ENCODE data around the gene ARHGAP30.
"Not testable (repeated sequence)": the region's sequence is repeated elsewhere in the genome, so short reads cannot be mapped to it uniquely, and the experiment has no call there.

The ARHGAP30 gene

DNA sequence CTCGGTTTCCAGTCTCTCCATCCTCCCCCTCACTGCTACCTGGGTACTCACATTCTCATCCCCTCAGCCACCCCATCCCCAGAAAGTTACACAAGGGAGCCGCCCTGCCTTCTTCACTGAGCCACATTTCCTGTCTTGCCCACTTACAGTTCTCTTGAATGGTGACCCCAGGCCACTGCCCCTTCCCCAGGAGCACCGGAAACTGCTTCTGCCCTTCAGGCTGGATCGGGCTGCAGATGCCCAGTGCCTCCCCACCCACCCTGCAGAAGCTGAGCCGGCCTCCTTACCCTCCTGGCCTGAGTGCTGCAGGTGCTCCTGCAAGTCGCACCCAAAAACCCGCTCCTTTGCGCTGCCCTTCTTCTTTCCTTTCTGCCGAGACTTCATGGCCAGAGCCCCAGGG is 450 bp downstream of the ARHGAP30 start:
- DNase-seq, result no peak

- no peak for DNase-seq
These were observed 1.1 kb downstream of the ARHGAP30 start for GRCh38 chr1:161068306-161069234.

GRCh38 chr1:161066694-161067093 is 3.0 kb downstream of the ARHGAP30 start:
- no peak for DNase-seq

DNA sequence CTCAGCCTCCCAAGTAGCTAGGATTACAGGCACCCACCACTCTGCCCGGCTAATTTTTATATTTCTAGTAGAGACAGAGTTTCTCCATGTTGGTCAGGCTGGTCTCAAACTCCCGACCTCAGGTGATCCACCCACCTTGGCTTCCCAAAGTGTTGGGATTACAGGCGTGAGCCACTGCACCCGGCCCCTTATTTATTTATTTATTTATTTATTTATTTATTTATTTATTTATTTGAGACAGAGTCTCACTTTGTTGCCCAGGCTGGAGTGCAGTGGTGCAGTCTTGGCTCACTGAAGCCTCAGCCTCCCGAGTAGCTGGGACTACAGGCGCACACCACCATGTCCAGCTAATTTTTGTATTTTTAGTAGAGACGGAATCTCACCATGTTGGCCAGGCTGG is 4.0 kb downstream of the ARHGAP30 start:
- not testable (repeated sequence) for DNase-seq

GRCh38 chr1:161063936-161064335 is 5.8 kb downstream of the ARHGAP30 start:
- DNase-seq, result not testable (repeated sequence)

- DNase-seq, result no peak
These were observed 8.3 kb downstream of the ARHGAP30 start for GRCh38 chr1:161061419-161061818.

DNA sequence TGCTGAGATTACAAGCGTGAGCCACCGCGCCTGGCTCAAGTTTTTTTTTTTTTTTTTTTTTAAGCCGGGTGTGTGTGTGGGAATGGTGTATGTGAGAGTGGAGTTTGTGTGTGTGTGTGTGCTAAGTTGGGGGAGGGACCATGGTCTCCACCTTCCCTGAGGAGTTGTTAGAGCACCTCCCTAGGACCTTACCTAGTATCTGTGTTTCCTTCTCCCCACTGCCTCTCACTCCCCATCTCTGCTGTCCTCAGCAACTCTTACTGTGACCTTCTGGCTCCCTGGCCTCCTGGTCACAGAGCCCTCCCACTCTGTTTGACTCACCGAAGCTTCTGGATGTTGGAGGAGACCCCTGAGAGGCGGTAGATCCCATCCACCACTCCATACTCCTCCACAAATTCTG is 10.4 kb downstream of the ARHGAP30 start:
- no peak for DNase-seq

DNA sequence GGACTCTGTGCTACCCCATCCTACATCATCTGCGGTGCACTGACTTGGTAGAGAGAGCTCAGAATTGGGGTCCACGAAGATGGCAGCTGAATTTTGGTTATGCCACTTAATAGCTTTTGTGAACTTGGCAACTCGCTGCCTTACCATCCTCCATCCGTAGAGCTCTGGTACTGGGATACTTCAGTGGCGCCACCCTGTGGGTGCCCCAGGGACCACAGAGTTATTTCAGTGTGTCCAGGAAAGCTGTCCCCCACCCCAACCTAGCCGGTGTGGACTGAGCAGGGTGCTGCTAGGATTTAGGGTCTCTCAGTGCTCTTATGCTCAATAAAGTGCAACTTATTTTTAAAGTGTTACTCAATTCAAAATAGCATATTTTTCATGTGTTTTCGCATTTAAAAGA is 14.9 kb downstream of the ARHGAP30 start:
- DNase-seq, result no peak

GRCh38 chr1:161054232-161054631 is 15.5 kb downstream of the ARHGAP30 start:
- no peak for DNase-seq

DNA sequence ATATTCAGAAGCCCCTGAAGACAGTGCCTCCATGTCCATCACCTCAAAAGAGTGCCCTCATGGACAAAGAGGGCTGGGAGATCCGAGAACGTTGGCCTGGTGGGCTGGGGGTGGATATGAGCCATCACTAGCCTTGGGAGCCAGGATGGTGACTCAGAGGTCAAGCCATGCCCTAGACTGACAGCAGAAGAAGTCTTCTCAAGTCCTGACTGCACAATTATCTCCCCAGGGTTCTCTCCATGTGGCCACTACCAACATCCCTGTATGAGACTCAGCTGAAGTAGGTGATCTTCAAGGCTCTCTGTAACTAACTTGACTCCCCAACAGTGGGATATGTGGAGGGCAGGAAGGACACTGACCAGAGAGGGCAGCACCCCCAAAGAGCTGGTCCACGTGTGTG is 16.8 kb downstream of the ARHGAP30 start:
- DNase-seq, result no peak

DNA sequence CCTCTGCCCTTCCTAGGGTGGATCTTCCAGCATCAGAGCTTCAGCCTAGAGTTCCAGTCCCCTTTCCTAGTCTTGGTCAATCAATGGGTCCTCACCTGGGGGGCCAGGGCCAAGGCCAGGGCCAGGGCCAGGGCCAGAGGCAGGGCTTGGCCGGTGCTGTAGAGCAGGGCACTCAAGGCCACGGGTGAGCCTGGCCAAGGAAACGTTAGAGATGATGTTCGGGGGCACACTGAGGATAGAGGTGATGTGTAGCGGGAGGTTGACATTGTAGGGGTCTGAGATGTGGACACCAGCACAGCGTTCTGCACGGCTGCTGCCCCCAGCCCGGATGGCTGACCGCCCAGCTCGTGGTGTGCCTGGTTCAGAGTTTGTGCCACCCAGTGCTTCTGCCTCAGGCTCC is 18.5 kb downstream of the ARHGAP30 start:
- no peak for DNase-seq

GRCh38 chr1:161048949-161049722 is 20.6 kb downstream of the ARHGAP30 start:
- DNase-seq, result no peak

GRCh38 chr1:161047436-161048420 is 22.0 kb downstream of the ARHGAP30 start:
- no peak for DNase-seq

DNA sequence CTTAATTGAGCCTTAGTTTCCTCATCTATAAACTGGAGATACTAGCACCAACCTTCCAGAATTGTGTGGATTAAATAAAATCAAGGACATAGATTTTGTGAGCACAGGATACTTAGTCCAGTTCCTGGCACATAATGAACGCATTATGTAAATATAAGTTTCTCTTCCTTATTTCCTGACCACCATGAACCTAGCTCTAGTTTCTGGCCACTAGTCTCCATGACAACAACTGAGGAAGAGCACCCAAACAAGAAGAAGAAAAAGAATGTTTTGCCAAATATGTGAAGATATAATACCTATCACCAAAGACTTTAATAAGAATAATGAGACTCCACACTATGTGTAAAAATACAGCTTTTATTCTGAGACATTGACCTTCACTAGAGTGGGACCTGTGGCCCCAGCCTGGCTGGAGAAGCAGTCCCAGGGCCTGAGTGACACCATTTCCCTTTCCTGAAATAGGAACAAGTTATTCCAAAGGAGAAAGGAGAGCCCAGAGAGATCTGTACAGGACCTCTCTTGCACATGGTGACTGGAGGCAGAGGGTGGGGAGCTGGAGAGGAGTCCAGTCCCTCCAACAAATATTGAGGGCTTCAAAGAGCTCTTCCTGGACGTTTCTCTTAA is 23.0 kb downstream of the ARHGAP30 start:
- DNase-seq, result no peak

DNA sequence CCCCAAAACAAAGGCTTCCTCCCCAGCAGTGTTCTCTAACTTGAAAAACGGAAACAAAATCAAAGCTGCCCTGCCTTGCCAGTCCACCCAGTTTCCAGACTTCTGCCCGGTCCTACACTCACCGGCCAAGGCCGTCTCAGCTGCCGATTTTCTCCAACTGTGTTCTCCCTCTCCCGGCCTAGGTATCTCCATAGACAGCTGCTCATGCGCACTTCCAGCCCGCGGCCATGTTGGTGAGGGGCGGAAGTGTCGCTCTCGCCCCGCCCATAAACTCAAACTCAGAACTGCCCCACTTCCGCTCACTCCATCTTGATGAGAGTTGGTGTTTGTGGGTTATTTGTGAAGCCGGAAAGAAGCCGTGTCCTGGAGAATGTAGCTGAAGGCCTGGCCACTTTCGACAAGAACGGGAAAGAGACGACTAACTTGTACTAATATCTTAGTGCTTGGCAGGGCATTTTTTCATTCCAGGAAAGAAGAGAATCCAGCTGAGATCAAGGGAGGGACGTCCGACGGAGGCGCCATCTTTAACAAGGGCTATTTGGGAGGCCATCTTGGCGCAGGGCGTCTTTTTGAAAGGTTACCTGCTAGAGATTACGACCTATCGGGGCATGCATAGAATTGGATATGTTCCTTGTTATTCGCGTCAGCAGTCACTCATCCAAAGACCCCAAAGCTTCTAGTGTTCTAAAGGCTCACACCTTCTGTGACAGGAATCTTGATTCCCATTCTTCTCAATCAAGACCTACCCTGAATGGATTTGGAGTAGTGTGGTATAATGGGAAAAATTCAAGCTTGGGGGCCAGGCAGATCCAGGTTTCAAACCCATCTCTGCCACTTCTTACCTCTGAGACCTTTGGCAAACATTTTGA is 23.7 kb downstream of the ARHGAP30 start, which contains the start of gene USF1:
USF1 (minus strand) TSS at position 242 of the 869 bp plus-strand sequence. CDS start 2,702 bp downstream, outside the sequence.
- peak; percentile 92 for DNase-seq

DNA sequence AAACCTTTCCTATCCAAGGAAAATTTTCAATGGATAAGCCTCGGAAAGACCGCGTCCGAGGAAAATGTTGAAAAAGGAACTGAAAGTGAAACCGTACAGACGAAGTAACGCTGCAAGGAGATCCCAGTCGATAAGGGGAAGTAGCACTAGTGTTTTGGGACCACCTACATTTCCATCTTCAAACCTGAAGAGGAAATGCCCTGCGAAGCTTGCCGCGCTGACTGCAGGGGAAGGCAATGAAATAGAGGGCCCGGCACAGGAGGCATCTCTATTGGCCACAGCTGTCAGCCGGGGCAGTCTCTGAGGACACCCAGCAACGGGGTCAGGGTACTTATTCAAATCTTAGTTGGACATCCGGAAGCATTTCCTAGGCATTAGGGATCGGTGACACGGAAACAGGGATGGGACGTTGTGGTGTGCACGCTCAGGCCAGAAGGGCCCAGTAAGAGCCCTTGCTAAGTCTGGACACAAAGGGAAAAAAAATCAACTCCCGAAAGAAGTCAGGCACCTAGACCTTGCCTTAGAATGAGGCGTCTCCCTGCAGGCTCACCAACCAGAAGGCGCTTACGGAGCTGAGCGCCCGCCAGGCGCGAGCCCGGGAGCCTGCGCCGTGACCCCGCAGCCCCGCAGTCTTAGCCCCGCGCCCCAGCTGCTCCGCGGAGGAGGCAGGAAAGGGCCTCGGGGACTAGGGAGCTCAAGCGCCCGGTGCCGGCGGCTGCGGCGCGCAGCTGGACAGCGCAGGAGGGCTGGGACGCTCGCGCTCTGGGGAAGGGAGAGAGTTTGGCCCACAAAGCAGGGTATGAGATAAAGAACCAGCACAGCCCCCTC is 24.6 kb downstream of the ARHGAP30 start:
- peak; percentile 27 for DNase-seq

DNA sequence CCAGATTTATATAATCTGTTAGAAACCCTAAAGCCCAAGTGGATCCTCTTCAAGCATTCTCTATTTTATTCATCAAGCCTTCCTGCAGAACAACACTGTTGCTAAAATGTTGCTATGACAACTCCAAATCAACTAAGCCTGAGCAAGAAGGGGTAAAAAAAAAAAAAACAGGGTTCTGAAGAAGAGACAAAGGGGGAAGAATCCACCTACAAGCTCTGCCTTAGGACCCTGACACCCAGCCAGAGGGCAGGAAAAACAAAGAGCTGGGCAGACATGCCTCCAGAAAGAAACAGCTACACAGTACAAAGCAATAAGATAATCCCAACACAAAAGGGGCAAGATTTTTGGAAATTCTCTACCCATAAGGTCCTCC is 25.2 kb downstream of the ARHGAP30 start:
- DNase-seq, result no peak

DNA sequence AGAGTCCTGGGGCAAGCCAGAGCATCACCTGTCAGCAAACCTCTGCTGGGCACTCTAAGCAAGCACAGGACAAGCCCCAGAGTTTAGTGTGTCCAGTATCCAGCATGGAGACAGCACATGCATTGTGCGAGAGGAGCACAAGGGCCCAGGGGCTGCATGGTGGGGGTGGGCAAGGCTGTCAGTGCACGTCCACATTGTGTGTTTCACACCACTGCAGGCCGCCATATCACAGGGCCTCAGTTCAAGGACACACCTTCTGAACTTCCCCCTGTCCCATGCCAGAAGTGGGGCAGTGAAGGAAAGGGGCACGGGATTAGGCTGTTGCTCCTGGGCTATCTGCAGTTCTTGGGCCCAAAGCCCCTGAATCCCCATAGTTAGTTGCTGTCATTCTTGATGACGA is 30.1 kb downstream of the ARHGAP30 start:
- DNase-seq, result no peak

DNA sequence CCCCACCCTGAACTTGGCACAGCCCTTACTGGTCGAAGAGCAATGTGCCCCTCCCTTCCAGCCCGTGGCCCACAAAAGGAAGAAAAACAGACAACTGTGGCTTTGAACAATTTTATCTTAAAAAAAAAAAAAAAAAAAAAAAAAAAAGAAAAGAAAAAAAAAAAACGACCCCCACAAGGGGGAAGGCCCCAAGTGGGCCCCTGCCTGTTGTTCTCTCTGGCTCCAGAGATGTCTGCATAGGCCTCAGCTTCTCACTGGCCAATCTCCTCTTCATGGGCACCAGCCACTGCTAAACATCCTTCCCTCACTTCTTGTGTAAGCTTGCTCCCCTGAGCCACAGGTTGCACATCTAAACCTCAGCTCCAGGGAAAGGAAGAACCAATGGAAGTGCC is 30.5 kb downstream of the ARHGAP30 start:
- DNase-seq, result no peak

DNA sequence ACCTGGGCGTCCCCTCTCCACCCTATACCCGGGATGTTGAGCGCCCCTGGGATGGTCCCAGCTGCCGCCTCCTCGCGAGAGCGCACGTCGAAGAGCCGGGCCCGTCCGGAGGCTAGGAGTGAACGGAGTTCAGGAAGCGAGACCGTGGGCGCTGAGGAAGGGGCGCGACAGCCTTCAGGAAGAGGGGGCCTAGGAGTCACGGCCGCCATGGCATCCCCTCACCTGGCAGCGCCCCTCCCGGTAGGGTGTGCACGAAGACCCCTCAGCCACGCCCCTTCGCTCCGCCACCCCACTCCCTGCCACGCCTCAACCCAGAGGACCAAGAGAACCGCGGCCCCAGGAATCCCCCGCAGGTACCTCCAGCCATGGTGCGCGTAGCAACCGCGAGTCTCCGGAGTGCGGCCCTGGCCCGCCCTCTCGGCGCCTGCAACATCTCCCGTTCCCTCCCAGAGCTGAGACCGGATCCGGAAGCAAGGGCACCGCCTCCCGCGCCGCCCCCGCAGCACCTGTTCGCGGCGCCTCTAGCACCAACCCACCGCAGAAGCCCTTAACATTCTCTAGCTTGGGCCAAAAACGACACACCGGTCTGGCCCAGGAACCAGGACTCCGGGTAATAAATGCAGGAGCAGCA is 31.1 kb downstream of the ARHGAP30 start, which contains the start of gene TSTD1:
TSTD1 (minus strand) TSS at position 442 of the 631 bp plus-strand sequence; CDS start at position 367, 75 bp downstream.
- peak; percentile 55 for DNase-seq

All from NCI-H2029 treated with DMSO at 0.1 percent for 48 hours (cell line).